Peyer's patch (tissue), 4 donors: Measurements from ENCODE around the gene COL28A1.

ENCODE experiments used
- CTCF ChIP-seq, 6 experiments: fragments of 450-650 bp in 4 of 6; fragments of 200-600 bp in 2 of 6; sonication (generic) in 1 of 6; IDR thresholded peaks; one replicate each; pipeline ENCODE4 v1.5.1; 2017 to 2019; ENCODE audit warnings: antibody characterized with exemption in 6 of 6, mild to moderate bottlenecking in 3 of 6, moderate library complexity in 1 of 6
- POLR2A ChIP-seq, 2 donors: fragments of 450-650 bp; IDR thresholded peaks; one replicate each; pipeline ENCODE4 v1.5.1; 2017; ENCODE audit warnings: antibody characterized with exemption in 2 of 2, mild to moderate bottlenecking in 2 of 2, moderate library complexity in 2 of 2

- no peak for TF ChIP-seq CTCF (IDR thresholded peaks at IDR 0.05)
- TF ChIP-seq POLR2A (IDR thresholded peaks at IDR 0.05), result no peak
Observed at GRCh38 chr7:7479275-7479805, 56.3 kb downstream of the COL28A1 start.
